Measurements from ENCODE around the gene MPZ. TPM values are rescaled to one million over a fixed set of nuclear protein-coding genes. Genes with fewer than 3 reads are reported as not detected.

Gene MPZ
- polyA plus RNA-seq, 3 donors: 0.16 to 9.4 TPM; not detected in 1

DNA sequence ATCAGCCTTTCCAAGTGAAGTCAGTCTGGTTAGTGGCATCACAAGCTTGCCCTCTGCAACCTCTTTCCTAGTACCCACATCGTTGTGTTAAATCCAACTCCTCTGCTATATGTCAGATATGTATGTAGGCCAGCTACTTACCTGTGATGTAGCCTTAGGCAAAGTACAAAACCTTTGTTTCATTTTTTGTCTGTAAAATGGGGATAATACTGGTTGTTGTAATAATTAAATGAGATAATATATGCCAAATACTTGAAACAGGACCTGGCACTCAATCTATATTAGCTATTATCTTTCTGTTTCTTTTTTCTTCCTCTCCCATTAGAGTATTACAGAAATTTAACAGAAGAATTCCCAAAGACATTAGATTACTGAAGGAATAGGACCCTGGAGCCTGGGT lies 50.0 kb downstream of the MPZ start:
- Histone ChIP-seq H3K27ac (ENCODE audit: low read depth in 1 of 2, low read length in 2 of 2) (no peak overlapping the region), H4K20me1 (ENCODE audit: insufficient read depth, low read length) (no peaks in the 10 kb centered on the region), H3K36me3 (replicated peaks in 1 of 2; ENCODE audit: control insufficient read depth in 1 of 2, insufficient read depth in 2 of 2, low read length in 2 of 2) (no peaks in the 10 kb centered on the region), H2AFZ (ENCODE audit: insufficient read depth, low read depth, low read length, poor library complexity, severe bottlenecking) (no peak overlapping the region), H3K4me1 (ENCODE audit: control insufficient read depth in 1 of 2, insufficient read depth in 2 of 2, low read length in 2 of 2) (peaks cover 8 to 10% of the 10 kb centered on the region in 2 donors), H3K9me3 (replicated peaks in 1 of 2; ENCODE audit: control insufficient read depth in 1 of 2, insufficient read depth in 1 of 2, low read length in 2 of 2) (peaks cover 23 to 46% of the 10 kb centered on the region in 2 donors), H3K9ac (ENCODE audit: insufficient read depth, low read length, poor library complexity, severe bottlenecking) (no peak overlapping the region), H3K4me3 (replicated peaks in 1 of 3; ENCODE audit: low read depth in 2 of 3, low read length in 3 of 3) (no peak overlapping the region), H3K27me3 (ENCODE audit: control insufficient read depth in 2 of 2, insufficient read depth in 2 of 2, low read length in 2 of 2) (peaks cover 39 to 54% of the 10 kb centered on the region in 2 donors), H3K79me2 (ENCODE audit: insufficient read depth, low read length) (no peaks in the 10 kb centered on the region), H3K4me2 (replicated peaks; ENCODE audit: extremely low read depth, low read length, poor library complexity, severe bottlenecking) (no peak overlapping the region)
- TF ChIP-seq CTCF (IDR thresholded peaks at IDR 0.05): no peak
- intact Hi-C loops (cut with micrococcal nuclease): no loop called here
- no peak for DNase-seq
- no CpG with 5 or more reads among the region's 1 CpG for WGBS (ENCODE audit: insufficient coverage)
- H3K4me1 Mint-ChIP-seq: peaks cover 20% of the 10 kb centered on the region
- H3K27me3 Mint-ChIP-seq (ENCODE audit: low read depth in 3 of 3): peaks cover 52 to 57% (median 55%) of the 10 kb centered on the region in 3 donors
- peak overlapping the region in 1 of 2 donors; percentile 82 for H3K4me3 Mint-ChIP-seq
- H3K36me3 Mint-ChIP-seq: peaks cover 12 to 14% of the 10 kb centered on the region in 2 donors
- H3K9me3 Mint-ChIP-seq: peaks cover 20 to 32% (median 24%) of the 10 kb centered on the region in 7 donors
- H3K27ac Mint-ChIP-seq: no peak overlapping the region

- no peak for DNase-seq
- Histone ChIP-seq H3K36me3 (replicated peaks in 1 of 2; ENCODE audit: control insufficient read depth in 1 of 2, insufficient read depth in 2 of 2, low read length in 2 of 2) (no peaks in the 10 kb centered on the region), H3K27me3 (ENCODE audit: control insufficient read depth in 2 of 2, insufficient read depth in 2 of 2, low read length in 2 of 2) (peaks cover 39 to 54% of the 10 kb centered on the region in 2 donors), H3K4me2 (replicated peaks; ENCODE audit: extremely low read depth, low read length, poor library complexity, severe bottlenecking) (no peak overlapping the region), H3K4me3 (replicated peaks in 1 of 3; ENCODE audit: low read depth in 2 of 3, low read length in 3 of 3) (peak overlapping the region in 1 of 3 experiments; percentile 52), H3K9me3 (replicated peaks in 1 of 2; ENCODE audit: control insufficient read depth in 1 of 2, insufficient read depth in 1 of 2, low read length in 2 of 2) (peaks cover 23 to 46% of the 10 kb centered on the region in 2 donors), H4K20me1 (ENCODE audit: insufficient read depth, low read length) (no peaks in the 10 kb centered on the region), H3K9ac (ENCODE audit: insufficient read depth, low read length, poor library complexity, severe bottlenecking) (peak overlapping the region; percentile 1), H2AFZ (ENCODE audit: insufficient read depth, low read depth, low read length, poor library complexity, severe bottlenecking) (peak overlapping the region; percentile 57), H3K4me1 (ENCODE audit: control insufficient read depth in 1 of 2, insufficient read depth in 2 of 2, low read length in 2 of 2) (peaks cover 8 to 10% of the 10 kb centered on the region in 2 donors), H3K79me2 (ENCODE audit: insufficient read depth, low read length) (no peaks in the 10 kb centered on the region), H3K27ac (ENCODE audit: low read depth in 1 of 2, low read length in 2 of 2) (no peak overlapping the region)
- intact Hi-C loops (cut with micrococcal nuclease): no loop called here
- 60% methylated on average over 1 of the region's 6 CpGs for WGBS (ENCODE audit: insufficient coverage)
- Mint-ChIP-seq H3K36me3 (peaks cover 12 to 14% of the 10 kb centered on the region in 2 donors), H3K9me3 (peaks cover 20 to 32% (median 24%) of the 10 kb centered on the region in 7 donors), H3K4me3 (peak overlapping the region; percentile 37 to 82), H3K4me1 (peaks cover 20% of the 10 kb centered on the region), H3K27ac (no peak overlapping the region), H3K27me3 (ENCODE audit: low read depth in 3 of 3) (peaks cover 52 to 56% (median 53%) of the 10 kb centered on the region in 3 donors)
- TF ChIP-seq CTCF (IDR thresholded peaks at IDR 0.05): no peak
Observed at GRCh38 chr1:161259345-161259702, 50.4 kb downstream of the MPZ start.

Measured in CD14-positive monocyte (primary cell).